Stimulated activated CD4-positive, alpha-beta T cell treated with anti-CD3 and anti-CD28 coated beads, Interleukin-4, amount 100 ng/mL, for 48 hours (primary cell): ENCODE measurements around the gene AGAP3.

Experiments used
- DNase-seq, 2 donors: peaks; one replicate each; pipeline ENCODE4 v3.0.0-alpha.2; 2020; ENCODE audit warnings: low read depth in 2 of 2

Gene AGAP3

GRCh38 chr7:151074817-151075661, 11.2 kb upstream of the AGAP3 start:
- no peak for DNase-seq

GRCh38 chr7:151075662-151075971, 10.7 kb upstream of the AGAP3 start:
- no peak for DNase-seq

DNA sequence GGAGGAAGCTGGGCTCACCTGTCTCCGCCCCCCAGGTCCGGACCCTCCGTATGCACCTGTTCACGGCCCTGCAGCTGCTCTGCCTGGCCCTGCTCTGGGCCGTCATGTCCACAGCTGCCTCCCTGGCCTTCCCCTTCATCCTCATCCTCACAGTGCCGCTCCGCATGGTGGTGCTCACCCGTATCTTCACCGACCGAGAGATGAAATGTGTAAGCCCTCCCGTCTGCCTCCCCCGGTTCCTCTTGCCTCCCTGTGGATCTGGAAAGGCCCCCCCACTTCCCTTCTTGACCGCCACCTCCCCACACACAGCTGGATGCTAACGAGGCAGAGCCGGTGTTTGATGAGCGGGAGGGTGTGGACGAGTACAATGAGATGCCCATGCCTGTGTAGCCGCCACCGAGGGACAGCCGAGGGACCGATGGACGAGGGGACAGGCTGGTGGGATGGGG, 10.3 kb upstream of the AGAP3 start:
- DNase-seq = no peak

DNA sequence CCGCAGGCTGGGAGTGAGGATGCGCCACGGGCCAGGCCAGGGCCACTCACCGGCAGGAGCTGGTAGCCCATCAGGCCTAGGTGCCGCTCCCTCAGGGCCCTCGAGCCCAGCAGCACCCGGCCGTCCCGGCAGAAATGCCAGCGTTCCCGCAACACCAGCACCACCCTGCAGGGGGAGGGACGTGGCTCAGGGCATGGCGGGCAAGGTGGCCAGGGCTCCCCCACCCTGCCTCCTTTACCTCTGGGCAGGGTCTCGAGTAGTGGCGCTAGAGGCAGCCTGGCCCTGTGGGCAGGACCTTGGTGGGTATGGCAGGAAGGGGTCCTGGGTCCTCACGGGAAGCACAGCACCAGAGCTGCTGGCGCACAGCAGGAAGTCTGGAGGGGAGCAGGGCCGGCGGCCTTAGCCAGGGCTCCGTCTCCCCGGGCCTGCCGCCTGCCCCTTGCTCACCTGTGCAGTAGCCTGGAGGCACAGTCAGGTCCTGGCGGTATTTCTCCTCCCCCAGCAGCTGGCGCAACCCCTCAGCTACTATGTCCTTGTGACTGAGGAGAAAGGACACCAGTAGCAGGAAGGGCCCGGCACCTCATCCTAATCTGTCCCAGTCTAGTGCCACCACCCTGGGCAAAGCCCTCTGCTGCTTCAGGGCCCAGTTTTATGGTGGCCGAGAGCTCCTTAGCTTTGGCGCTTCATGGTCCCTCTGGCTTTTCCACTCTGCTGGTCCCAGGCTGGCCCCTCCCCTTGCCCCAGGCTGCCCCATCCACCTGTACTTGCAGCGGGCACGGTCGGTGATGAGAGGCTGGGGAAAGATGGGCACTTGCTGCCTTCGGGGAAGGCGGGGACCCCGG, 9.2 kb upstream of the AGAP3 start:
- DNase-seq = no peak

DNA sequence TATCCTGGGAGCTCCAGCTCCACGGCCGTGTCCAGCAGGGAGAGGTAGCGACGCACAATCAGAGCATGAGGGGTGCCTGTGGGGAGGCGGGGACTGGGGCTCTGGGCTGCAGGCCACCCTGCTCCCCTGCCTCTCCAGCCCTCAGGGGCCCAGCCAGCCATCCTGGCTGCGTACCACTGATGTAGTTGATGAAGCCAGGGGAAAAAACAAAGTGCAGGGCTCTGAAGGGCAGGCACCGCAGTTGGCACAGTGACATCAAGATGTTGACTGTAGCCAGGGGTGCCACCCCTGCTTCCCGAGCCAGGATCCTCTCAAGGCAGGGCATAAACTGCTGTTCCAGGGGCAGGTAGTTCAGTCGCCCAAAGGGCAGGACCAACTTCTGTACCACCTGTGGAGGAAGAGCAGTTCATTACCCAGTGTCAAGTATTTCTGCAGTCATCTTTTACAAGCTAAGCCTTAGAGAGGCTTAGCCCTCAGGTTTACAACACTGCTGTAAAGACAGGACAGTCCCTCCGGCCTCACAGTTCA, 8.5 kb upstream of the AGAP3 start:
- no peak for DNase-seq

GRCh38 chr7:151078233-151079040, 7.8 kb upstream of the AGAP3 start:
- no peak for DNase-seq

GRCh38 chr7:151079199-151079910, 6.9 kb upstream of the AGAP3 start:
- no peak for DNase-seq

- DNase-seq = no peak
Measured at GRCh38 chr7:151080067-151080521, 6.2 kb upstream of the AGAP3 start.

- peak; percentile 82 to 86 for DNase-seq
Measured at GRCh38 chr7:151080522-151081169, 5.6 kb upstream of the AGAP3 start, which contains the start of gene FASTK. Gene FASTK (minus strand): TSS chr7:151080809. CDS start chr7:151080766, 43 bp downstream.

DNA sequence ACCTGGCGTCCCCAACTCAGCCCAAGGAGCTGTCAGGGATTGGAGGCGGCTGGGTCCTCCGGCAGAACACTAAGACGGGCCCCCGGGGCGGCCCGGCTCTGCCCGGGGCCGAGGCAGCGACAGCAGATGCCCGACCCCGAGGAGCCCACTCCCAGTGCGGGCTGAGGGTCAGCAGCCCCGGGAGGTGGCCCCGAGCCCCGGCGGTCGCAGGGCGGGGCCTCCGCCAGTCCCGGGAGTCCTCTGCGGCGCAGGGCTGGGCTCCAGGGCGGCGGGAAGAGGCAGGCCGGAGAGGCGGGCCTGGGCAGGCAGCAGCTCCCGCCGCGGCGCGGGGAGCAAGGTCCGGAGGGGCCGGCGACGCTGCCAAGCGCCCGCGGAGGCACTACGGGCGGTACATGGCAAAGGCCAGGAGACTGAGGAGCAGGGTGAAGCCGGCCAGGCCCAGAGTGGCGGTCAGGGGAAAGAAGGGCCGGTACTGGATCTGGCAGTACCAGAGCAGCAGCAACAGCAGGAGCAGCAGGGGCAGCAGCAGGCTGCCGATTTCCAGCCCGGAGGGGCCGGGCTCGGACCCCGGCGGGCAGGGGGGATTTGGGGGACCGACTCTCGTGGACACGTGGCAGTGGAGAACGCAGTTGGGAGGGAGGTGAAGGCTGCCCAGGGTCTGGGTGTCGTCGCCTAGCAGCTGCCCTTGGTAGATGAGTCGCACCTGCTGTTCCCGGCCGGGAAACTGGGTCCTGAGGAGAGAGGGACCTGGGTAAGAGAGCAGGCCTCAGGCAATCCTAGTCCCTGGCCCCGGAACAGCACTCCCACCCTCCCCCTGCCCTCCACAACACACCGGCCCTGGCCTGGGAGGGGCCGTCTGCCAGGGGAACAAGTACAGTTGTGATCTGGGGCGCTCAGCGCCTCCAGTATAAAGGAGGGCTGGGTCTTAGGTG, 4.8 kb upstream of the AGAP3 start:
- no peak for DNase-seq

- DNase-seq = no peak
Measured at GRCh38 chr7:151082141-151083070, 3.9 kb upstream of the AGAP3 start.

DNA sequence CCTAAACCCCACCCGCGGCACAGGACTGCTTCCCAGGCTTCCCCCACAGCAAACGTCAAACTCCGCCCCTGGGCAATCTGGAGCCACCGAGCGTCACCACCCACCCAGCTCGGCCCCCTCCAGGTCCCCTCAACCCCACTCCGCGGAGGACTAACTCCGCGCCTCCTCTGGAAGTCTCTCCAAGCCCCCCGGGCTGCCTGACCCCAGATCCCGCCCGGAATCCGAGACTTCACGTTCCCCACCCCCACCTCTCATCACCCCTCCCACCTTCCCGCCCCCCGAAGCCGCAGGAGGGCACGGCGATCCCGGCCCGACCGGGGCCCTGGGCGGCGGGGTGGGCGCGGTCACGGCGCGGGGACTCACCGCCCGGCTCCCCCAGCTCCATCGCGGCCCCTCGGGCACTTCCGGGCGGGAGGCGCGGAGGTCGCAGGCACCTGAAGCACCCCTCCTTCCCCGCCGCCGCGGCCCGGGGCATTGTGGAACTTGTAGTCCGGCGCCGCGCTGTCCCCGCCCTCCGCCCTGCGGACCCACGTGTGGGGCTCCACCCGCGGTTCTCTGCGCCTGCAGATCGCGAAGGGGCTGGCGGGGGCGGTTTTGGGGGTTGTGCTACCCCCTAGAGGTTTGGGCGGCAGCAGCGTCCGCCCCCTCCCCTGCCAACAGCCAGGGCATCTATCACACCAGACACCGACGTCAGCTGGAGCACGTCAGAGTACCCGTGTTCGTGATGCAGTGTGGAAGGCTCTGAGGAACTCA, 3.0 kb upstream of the AGAP3 start, which contains the start of gene TMUB1:
Gene TMUB1, minus strand, starts transcription at position 423 of the 753 bp plus-strand sequence. CDS start 930 bp downstream, outside the sequence.
- DNase-seq = peak; percentile 74 to 77

DNA sequence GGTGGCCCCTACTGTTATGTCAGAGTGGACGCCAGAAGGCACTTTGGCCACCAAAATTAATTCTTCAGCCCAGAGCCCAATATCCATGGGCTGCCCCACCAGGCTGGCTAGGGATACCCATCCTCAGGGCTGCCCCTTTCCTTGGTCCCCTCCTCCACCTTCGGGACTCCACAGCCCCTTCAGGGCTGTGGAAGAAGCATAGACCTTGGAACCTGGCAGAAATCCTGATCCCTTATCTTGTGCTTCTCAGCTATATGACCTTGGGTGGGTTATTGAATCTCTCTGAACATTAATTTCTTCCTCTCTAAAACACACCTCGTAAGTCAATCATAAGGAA, 2.5 kb upstream of the AGAP3 start:
- no peak for DNase-seq

DNA sequence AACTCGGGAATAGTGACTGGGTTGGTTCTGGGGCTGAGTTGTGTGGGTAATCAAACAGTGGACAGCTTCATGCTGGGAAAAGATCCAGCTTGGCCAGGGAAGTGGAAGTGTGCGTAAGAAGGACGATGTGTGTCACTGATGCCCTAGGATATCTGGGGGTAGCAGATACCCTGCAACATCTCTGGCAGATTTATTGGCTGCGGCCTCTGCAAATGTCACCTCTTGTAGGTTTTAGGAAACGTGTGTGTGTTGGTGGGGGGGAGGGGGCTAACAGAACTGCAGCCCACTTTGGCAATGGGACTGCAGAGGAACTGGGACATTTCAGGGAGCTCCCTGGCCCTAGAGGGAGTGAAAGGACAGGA, 965 bp upstream of the AGAP3 start:
- DNase-seq = no peak

DNA sequence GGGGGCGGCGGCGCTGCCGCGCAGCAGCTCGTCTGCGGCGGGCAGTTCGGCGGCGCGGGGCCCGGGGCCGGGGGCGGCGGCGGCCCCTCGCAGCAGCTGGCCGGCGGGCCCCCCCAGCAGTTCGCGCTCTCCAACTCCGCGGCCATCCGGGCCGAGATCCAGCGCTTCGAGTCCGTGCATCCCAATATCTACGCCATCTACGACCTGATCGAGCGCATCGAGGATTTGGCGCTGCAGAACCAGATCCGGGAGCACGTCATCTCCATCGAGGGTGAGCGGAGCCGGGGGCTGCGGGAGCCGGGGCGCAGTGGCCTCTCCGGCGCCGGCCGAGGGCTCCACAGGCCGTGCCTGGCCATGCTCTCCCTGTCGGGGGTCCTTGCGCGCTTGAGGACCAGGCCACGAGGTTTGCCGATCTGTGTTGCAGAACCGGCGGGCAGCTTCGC, 548 bp downstream of the AGAP3 start:
- peak in 1 of 2 donors; percentile 27 for DNase-seq

- DNase-seq = peak; percentile 24 to 26
Measured at GRCh38 chr7:151087245-151088018, 1.2 kb downstream of the AGAP3 start.
